HUES48 (cell line): ENCODE measurements around the gene KRT33B.

ENCODE experiments used
- H3K27ac ChIP-seq: one replicate; pipeline ENCODE4 v1.7.0; 2013; ENCODE audit warnings: low read depth, low read length, inconsistent platforms
- H3K27me3 ChIP-seq: 2 replicates; pipeline ENCODE4 v1.6.1; 2013; ENCODE audit warnings: mild to moderate bottlenecking, low read length; ENCODE audit not compliant: control insufficient read depth, insufficient read depth
- H3K36me3 ChIP-seq: 2 replicates; pipeline ENCODE4 v1.6.1; 2013; ENCODE audit warnings: low read length; ENCODE audit not compliant: control insufficient read depth, insufficient read depth
- H3K4me1 ChIP-seq: 2 replicates; pipeline ENCODE4 v1.6.1; 2013; ENCODE audit warnings: mild to moderate bottlenecking, low read length; ENCODE audit not compliant: control insufficient read depth, insufficient read depth
- H3K4me3 ChIP-seq: 2 replicates; pipeline ENCODE4 v1.5.1; 2013; ENCODE audit warnings: mild to moderate bottlenecking, low read depth, low read length
- H3K9ac ChIP-seq: 2 replicates; pipeline ENCODE4 v1.6.1; 2013; ENCODE audit warnings: mild to moderate bottlenecking, low read depth, low read length, moderate library complexity
- H3K9me3 ChIP-seq: 2 replicates; pipeline ENCODE4 v1.6.1; 2013; ENCODE audit warnings: low read length; ENCODE audit not compliant: control insufficient read depth, insufficient read depth

The KRT33B gene

DNA sequence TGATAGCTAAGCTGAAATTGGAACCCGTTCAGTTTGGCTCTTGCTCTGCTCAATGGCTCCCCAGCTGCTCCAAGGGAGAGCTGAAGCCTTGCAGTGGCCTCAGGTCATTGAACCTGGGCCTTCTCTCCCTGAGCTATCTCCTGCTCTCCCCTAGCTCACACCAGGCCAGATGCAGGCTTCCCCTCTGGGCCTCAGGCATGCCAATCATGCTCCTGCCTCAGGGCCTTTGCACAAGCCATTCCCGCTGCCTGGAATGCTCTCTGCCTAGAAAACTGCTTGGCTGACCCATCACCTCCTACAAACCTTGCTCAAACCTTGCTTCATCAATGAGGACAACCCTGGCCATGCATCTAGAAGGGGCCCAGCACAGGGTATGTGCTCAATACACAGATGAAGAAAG lies 37.4 kb downstream of the KRT33B start:
- no peaks in the 10 kb centered on the region for H3K36me3 ChIP-seq
- no peaks in the 10 kb centered on the region for H3K4me1 ChIP-seq
- H3K4me3 ChIP-seq, result no peak overlapping the region
- no peaks in the 10 kb centered on the region for H3K9me3 ChIP-seq
- H3K27me3 ChIP-seq, result no peaks in the 10 kb centered on the region
- no peak overlapping the region for H3K9ac ChIP-seq
- H3K27ac ChIP-seq, result no peak overlapping the region

DNA sequence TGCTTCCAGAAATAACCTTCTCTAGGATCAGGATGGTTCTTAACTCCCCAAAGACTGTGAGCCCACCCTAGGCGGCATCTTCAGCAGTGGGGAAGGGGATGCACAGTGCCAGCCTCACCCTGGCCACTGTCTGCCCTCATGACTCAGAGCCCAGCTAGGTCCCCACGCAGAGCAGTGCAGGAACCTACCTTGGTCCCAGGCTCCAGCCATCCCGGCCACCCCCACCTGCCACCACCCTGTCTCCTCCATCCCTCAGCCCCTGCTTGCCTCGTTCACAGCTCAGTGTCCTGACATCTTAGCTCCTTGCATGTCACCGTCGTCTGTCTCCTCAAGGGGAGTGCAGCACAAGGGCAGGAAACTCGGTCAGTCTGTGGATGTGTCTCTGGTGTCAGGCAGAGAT lies 38.0 kb downstream of the KRT33B start:
- H3K4me3 ChIP-seq, result no peak overlapping the region
- H3K9ac ChIP-seq, result no peak overlapping the region
- no peaks in the 10 kb centered on the region for H3K36me3 ChIP-seq
- H3K27ac ChIP-seq, result no peak overlapping the region
- H3K27me3 ChIP-seq, result no peaks in the 10 kb centered on the region
- H3K4me1 ChIP-seq, result no peaks in the 10 kb centered on the region
- H3K9me3 ChIP-seq, result no peaks in the 10 kb centered on the region

DNA sequence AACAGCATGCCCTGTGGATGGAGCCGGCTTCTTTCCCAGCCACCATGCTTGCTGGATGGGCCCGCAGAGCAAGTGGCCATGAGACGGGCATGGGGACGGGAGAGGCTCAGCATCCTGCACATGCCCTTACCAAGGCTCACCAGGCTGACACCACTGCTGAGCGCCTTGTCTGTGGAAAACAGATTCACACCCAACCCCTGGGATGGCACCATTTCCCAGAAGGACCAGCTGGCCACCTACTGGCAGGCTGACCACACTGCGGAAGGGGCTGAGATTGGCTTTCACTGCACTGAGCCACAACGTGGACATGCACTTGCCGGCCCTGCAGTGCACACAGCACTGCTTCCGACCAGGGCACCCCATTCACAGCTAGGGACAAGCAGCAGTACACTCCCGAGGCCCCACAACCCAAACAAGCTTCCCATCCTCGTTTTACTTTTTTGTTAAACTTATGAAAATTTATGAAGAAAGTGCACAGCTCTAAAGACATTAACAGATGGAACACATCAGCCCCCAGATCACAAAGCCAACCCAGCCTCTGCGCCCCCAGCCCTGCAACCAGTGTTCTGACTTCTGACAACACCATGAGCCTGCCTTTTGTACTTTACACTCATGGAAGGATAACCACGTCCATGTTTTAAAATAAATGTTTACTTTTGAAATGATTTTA lies 40.2 kb downstream of the KRT33B start:
- no peaks in the 10 kb centered on the region for H3K9me3 ChIP-seq
- no peaks in the 10 kb centered on the region for H3K27me3 ChIP-seq
- H3K4me3 ChIP-seq, result no peak overlapping the region
- no peak overlapping the region for H3K27ac ChIP-seq
- H3K9ac ChIP-seq, result no peak overlapping the region
- H3K36me3 ChIP-seq, result no peaks in the 10 kb centered on the region
- H3K4me1 ChIP-seq, result no peaks in the 10 kb centered on the region

DNA sequence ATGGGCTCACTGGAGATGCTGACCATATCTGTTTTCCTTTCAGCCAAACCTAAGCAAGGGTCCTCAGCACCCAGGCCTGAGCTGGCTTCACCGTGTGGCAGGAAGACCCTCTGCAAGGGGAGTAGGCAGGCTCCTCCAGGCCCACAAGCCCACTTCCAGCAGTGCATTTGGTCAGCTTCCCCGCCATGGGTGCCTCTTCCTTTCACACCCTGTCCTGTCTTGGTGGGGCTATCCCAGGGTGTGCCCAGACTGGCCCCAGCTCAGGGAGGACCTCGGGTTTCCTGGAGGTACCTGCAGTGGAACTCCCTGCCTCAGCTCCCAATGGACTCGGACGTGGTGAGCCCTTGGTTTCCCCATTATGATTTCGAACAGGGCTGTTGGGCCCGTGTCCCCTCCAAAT lies 41.4 kb downstream of the KRT33B start:
- Histone ChIP-seq H3K27ac (no peak overlapping the region), H3K27me3 (no peaks in the 10 kb centered on the region), H3K4me3 (no peak overlapping the region), H3K36me3 (no peaks in the 10 kb centered on the region), H3K4me1 (no peaks in the 10 kb centered on the region), H3K9me3 (no peaks in the 10 kb centered on the region), H3K9ac (no peak overlapping the region)

DNA sequence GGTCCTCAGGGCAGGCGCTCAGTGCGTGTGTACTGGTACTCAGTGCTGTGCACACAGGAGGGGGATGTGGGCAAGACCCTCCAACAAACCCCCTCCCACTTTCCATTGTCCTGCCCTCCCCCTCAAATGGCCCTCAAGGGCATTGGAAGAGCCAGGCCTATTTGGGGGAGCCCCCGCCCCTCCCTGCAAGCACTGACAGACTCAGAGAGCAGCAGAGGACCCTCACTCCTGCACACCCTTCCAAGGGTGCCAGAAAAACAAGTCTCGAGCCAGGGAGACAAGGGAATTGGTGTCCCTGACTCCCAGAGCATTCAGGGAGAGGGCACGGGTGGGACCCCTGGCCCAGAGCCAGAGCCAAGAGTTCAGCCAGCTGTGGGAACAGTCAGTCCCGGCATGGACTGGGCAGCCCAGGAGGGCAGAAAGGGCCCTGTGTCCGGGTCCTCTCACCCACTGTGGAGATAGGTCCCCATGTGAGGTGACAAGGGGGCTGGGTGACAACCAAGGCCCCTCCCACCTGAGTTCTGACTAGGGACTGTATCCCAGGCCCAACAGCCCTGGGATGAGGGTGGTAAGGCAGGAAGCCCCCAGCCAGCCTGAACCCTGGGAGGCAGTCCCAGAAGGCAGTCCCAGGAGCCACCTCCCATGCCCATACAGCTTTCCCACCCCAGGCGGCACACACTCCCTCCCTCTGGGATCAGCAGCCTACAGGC lies 42.0 kb downstream of the KRT33B start:
- Histone ChIP-seq H3K36me3 (no peaks in the 10 kb centered on the region), H3K4me1 (no peaks in the 10 kb centered on the region), H3K9ac (no peak overlapping the region), H3K27ac (no peak overlapping the region), H3K27me3 (no peaks in the 10 kb centered on the region), H3K4me3 (no peak overlapping the region), H3K9me3 (no peaks in the 10 kb centered on the region)

DNA sequence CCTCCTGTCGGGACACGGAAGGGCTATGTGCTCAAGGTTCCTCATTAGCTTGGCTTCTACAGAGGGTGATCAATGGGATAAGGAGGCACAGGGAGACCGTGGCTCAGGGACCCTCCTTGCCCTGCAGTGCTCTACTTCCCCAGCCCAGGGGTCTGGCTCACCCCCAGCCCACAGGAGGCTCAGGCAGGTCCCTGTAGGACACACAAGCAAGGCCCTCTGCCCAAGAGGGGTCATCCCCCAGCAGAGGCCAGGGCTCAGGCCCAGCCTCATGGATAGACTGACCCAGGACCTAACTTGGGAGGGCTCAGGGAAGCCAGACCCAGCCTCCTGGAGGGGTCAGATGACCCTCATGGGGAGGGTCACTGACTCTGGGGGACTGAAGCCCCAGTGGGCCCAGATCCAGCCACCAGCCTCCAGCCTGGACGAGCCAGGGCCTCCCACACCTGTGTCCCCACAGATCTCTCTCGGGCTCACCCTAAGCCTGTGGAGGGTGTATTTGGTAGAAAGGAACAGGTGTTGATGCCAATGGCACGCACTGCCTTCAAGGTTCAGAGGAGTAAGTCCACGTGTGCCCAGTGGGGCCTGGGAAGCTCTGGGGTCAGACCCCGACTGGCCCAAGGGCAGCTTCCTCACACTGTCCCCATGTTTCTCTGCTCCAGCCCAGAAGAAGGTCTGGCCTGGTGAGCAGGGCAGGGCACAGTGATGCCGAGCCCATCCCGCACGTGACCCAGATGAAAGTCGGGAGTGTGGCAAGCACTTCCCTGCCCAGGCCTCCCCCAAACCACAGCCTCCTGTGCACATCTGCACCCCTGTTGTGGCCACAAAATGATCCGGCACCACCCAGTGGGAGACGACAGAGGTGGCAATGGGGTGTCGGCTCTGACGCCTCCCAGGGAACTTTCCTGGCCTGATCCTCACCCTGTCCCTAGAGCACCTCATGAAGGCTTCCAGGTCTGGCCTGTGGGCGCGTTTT lies 43.2 kb downstream of the KRT33B start:
- H3K4me3 ChIP-seq, result no peak overlapping the region
- no peaks in the 10 kb centered on the region for H3K4me1 ChIP-seq
- no peak overlapping the region for H3K9ac ChIP-seq
- no peak overlapping the region for H3K27ac ChIP-seq
- H3K36me3 ChIP-seq, result no peaks in the 10 kb centered on the region
- no peaks in the 10 kb centered on the region for H3K27me3 ChIP-seq
- no peaks in the 10 kb centered on the region for H3K9me3 ChIP-seq

DNA sequence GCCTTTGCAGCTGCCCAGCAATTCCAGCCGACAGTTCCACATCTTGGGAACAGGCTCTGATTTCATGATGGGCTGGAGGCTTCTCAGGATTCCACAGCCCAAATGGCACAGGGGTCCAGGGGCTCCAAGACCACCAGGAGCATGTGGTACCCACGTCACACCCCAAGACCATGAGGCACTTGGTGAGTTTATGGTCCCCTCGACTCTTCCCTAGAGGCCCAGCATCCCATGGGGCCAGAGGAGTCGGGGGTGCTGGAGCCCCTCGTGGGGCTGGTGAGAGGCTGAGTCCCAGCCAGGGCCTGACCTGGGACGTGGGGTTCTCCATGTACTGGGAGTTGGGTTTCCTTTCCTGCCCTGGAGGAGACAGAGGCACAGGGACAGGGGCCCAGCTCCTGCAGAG lies 44.0 kb downstream of the KRT33B start:
- Histone ChIP-seq H3K36me3 (no peaks in the 10 kb centered on the region), H3K9ac (no peak overlapping the region), H3K27ac (no peak overlapping the region), H3K27me3 (no peaks in the 10 kb centered on the region), H3K9me3 (no peaks in the 10 kb centered on the region), H3K4me1 (no peaks in the 10 kb centered on the region), H3K4me3 (no peak overlapping the region)

DNA sequence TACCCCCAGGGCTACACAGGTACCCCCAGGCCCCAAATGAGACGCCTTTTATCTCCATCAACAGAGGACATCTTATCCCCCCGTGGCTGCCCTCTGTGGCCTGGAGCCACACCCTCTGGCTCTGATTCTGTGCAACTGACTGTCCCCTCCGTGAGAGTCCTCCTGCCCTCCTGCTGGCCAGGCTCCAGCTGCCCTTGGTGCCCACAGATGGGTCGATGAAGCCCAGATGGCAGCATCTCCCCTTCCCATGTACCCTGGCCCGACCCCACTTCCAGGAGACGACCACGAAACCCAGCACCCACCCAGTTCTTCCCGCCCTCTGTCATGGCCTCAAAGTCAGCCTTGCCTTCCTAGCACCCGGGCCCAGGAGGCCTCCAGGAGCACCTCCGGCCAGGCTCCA lies 44.5 kb downstream of the KRT33B start:
- Histone ChIP-seq H3K9ac (no peak overlapping the region), H3K4me3 (no peak overlapping the region), H3K27me3 (no peaks in the 10 kb centered on the region), H3K4me1 (no peaks in the 10 kb centered on the region), H3K36me3 (no peaks in the 10 kb centered on the region), H3K27ac (no peak overlapping the region), H3K9me3 (peaks cover 4% of the 10 kb centered on the region; the same call in 1 of the 2 replicates)

DNA sequence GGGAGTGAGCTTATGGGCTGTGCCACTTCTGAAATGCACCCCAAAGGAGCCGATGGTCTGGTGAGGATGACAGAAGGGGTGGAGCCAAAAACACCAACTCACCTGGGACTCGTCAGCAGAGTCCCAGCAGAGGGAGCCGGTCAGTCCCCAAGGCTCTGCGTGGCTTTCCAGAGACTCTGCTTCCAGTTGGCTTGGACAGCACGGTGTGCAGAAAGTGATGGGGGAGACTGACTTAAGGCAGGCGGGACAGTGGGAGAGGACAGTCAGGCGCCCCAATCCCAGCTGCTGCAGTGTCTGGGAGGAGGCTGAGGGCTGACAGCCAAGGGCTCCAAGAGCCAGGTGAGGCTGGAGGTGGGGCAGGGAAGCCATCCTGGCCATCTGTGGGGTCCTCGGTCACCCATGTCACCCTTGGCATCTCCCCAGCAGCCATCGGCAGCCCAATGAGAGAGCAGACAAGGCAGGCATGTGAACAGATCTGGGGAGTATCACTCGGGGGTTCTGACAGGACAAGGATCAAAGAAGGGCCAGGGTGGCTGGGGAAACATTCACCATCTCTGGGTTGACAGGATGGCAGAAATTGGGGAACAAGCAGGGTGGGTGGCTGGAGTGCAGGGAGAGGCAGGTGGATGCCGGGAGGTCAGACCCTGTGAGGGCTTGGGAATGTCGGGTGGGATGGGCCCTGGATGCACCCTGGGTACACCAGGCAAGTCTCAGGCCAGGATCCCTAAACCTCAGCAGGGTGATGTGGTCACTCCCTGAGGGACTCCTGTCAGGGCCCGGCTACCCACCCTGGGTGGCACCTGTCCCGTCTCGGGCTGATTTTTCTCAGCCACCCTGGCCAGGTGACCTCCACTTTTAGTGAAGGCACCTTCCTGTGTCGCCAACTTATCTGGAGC lies 45.2 kb downstream of the KRT33B start:
- H3K4me1 ChIP-seq, result no peaks in the 10 kb centered on the region

More for the DNA sequence above, 45.2 kb downstream of the KRT33B start:
- no peak overlapping the region for H3K4me3 ChIP-seq
- H3K27ac ChIP-seq, result no peak overlapping the region
- no peaks in the 10 kb centered on the region for H3K36me3 ChIP-seq
- H3K9me3 ChIP-seq, result peaks cover 8% of the 10 kb centered on the region; the same call in 1 of the 2 replicates
- no peak overlapping the region for H3K9ac ChIP-seq
- H3K27me3 ChIP-seq, result no peaks in the 10 kb centered on the region
